DOHH2 (cell line): ENCODE results near the gene LCE2D.
"Not testable (repeated sequence)": the region's sequence is repeated elsewhere in the genome, so short reads cannot be mapped to it uniquely, and the experiment has no call there.

Experiments used
- H3F3A ChIP-seq: fragments of 200-600 bp; sonication (generic), shearing (Covaris generic); 2 replicates; pipeline ENCODE4 v1.6.0; 2016; ENCODE audit warnings: antibody characterized with exemption, mild to moderate bottlenecking; ENCODE audit not compliant: control insufficient read depth, insufficient read depth
- H3K27ac ChIP-seq: fragments of 200-600 bp; sonication (generic); 2 replicates; pipeline ENCODE4 v1.5.1; 2014; ENCODE audit warnings: low read depth, mild to moderate bottlenecking, low read length, moderate library complexity
- H3K27me3 ChIP-seq: fragments of 200-600 bp; sonication (generic); 2 replicates; pipeline ENCODE4 v1.6.1; 2014; ENCODE audit warnings: mild to moderate bottlenecking, low read length, mixed read lengths; ENCODE audit not compliant: control insufficient read depth
- H3K36me3 ChIP-seq: fragments of 200-600 bp; sonication (generic); 2 replicates; pipeline ENCODE4 v1.6.1; 2014; ENCODE audit warnings: mild to moderate bottlenecking, low read length, moderate library complexity, mixed read lengths; ENCODE audit not compliant: control insufficient read depth
- H3K4me1 ChIP-seq: fragments of 200-600 bp; sonication (generic); 2 replicates; pipeline ENCODE4 v1.6.1; 2014; ENCODE audit warnings: mild to moderate bottlenecking, low read length, mixed read lengths; ENCODE audit not compliant: control insufficient read depth
- H3K4me2 ChIP-seq: fragments of 200-600 bp; sonication (generic); 2 replicates; pipeline ENCODE4 v1.6.0; 2014; ENCODE audit warnings: mild to moderate bottlenecking, low read length, moderate library complexity
- H3K4me3 ChIP-seq: fragments of 200-600 bp; sonication (generic); 2 replicates; pipeline ENCODE4 v1.5.1; 2014; ENCODE audit warnings: mild to moderate bottlenecking, low read length, mixed read lengths
- H3K79me2 ChIP-seq: fragments of 200-600 bp; sonication (generic); 2 replicates; pipeline ENCODE4 v1.6.1; 2014; ENCODE audit warnings: mild to moderate bottlenecking, low read length, mixed read lengths; ENCODE audit not compliant: control insufficient read depth
- H3K9me2 ChIP-seq: fragments of 200-600 bp; sonication (generic); replicated peaks from 2 replicates; pipeline ENCODE4 v1.6.1; 2014; ENCODE audit warnings: mild to moderate bottlenecking, low read length, mixed read lengths; ENCODE audit not compliant: control insufficient read depth
- H3K9me3 ChIP-seq: fragments of 200-600 bp; sonication (generic); 2 replicates; pipeline ENCODE4 v1.6.1; 2014; ENCODE audit warnings: antibody characterized with exemption, low read length, mixed read lengths; ENCODE audit not compliant: control insufficient read depth, insufficient read depth
- H4K20me1 ChIP-seq: fragments of 200-600 bp; sonication (generic); 2 replicates; pipeline ENCODE4 v1.6.0; 2014; ENCODE audit warnings: low read depth, mild to moderate bottlenecking, antibody characterized with exemption, low read length, moderate library complexity; ENCODE audit not compliant: control insufficient read depth, insufficient read depth
- CTCF ChIP-seq: fragments of 200-600 bp; sonication (generic); IDR thresholded peaks from one replicate; pipeline ENCODE4 v1.5.1; 2014; ENCODE audit warnings: antibody characterized with exemption, mild to moderate bottlenecking, low read depth, low read length; ENCODE audit not compliant: poor library complexity, severe bottlenecking
- EZH2phosphoT487 ChIP-seq: fragments of 200-600 bp; sonication (generic); IDR thresholded peaks from 2 replicates; pipeline ENCODE4 v1.6.1; 2017; ENCODE audit warnings: borderline replicate concordance, mild to moderate bottlenecking, antibody characterized with exemption, low read length, moderate library complexity, mixed read lengths

LCE2D gene

GRCh38 chr1:152657677-152658076, 5.5 kb upstream of the LCE2D start:
- Histone ChIP-seq H4K20me1 (no peaks in the 10 kb centered on the region), H3K79me2 (no peaks in the 10 kb centered on the region), H3K4me2 (no peak overlapping the region), H3F3A (no peaks in the 10 kb centered on the region), H3K36me3 (no peaks in the 10 kb centered on the region), H3K27ac (no peak overlapping the region), H3K9me3 (no peaks in the 10 kb centered on the region), H3K9me2 (no peaks in the 10 kb centered on the region), H3K4me1 (no peaks in the 10 kb centered on the region), H3K4me3 (no peak overlapping the region), H3K27me3 (peaks cover 9% of the 10 kb centered on the region)
- TF ChIP-seq EZH2phosphoT487 (no peak), CTCF (no peak)

GRCh38 chr1:152658649-152659048, 4.5 kb upstream of the LCE2D start:
- no peak overlapping the region for H3K4me3 ChIP-seq
- no peaks in the 10 kb centered on the region for H4K20me1 ChIP-seq
- TF ChIP-seq EZH2phosphoT487 (no peak), CTCF (no peak)
- no peaks in the 10 kb centered on the region for H3K9me2 ChIP-seq
- H3F3A ChIP-seq, result no peaks in the 10 kb centered on the region
- no peaks in the 10 kb centered on the region for H3K4me1 ChIP-seq
- no peak overlapping the region for H3K4me2 ChIP-seq
- H3K9me3 ChIP-seq, result no peaks in the 10 kb centered on the region
- no peaks in the 10 kb centered on the region for H3K36me3 ChIP-seq
- no peak overlapping the region for H3K27ac ChIP-seq
- H3K79me2 ChIP-seq, result no peaks in the 10 kb centered on the region
- H3K27me3 ChIP-seq, result peaks cover 6% of the 10 kb centered on the region

DNA sequence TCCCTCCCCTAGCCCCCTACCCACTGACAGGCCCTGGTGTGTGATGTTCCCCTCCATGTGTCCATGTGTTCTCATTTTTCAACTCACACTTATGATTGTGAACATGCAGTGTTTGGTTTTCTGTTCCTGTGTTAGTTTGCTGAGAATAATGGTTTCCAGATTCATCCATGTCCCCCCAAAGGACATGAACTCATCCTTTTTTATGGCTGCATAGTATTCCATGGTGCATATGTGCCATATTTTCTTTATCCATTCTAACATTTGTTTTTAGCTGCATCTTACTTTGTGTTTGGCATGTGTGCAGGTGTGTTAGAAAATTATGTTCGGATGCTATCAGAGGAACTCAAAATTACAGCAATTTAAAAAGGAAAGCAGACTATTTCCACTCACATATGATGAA, 3.0 kb downstream of the LCE2D start:
- H3K36me3 ChIP-seq, H3K9me3 ChIP-seq, H3K4me2 ChIP-seq: not testable (repeated sequence)

DNA sequence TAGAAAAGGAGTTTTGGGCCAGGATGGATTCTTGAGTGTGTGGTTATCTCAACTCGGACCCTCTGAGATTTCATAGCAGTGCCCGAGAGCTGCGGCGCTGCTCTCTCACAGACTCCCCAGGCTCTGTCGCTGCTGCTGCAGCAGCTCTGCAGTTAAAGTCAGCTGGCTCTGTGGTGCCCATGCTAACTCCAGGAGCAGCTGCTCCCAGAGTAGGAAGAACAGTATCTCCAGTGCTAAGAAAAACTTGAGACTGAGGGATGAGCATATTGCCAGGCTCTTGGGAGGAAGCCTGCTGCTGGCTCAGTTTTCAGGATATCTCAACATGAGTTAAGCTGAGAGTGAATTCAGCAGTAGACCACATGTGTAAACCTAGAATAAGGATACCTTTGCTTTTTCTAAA, 4.5 kb downstream of the LCE2D start:
- H3K27ac ChIP-seq, result no peak overlapping the region
- no peaks in the 10 kb centered on the region for H3K27me3 ChIP-seq
- TF ChIP-seq CTCF (no peak), EZH2phosphoT487 (no peak)
- H3K9me2 ChIP-seq, result no peaks in the 10 kb centered on the region
- H3K9me3 ChIP-seq, result no peaks in the 10 kb centered on the region
- no peaks in the 10 kb centered on the region for H3F3A ChIP-seq
- no peaks in the 10 kb centered on the region for H3K79me2 ChIP-seq
- H3K4me2 ChIP-seq, result no peak overlapping the region
- no peaks in the 10 kb centered on the region for H3K4me1 ChIP-seq
- no peaks in the 10 kb centered on the region for H3K36me3 ChIP-seq
- H3K4me3 ChIP-seq, result no peak overlapping the region
- no peaks in the 10 kb centered on the region for H4K20me1 ChIP-seq

More for the DNA sequence above, 3.0 kb downstream of the LCE2D start:
- H4K20me1 ChIP-seq, H3K79me2 ChIP-seq, H3K9me2 ChIP-seq, H3F3A ChIP-seq, H3K27ac ChIP-seq, H3K4me3 ChIP-seq, H3K4me1 ChIP-seq, H3K27me3 ChIP-seq: not testable (repeated sequence)
